Esophagus squamous epithelium (tissue), 5 donors: ENCODE results near the gene DIS3L2. TPM values are rescaled to one million over a fixed set of nuclear protein-coding genes. Genes with fewer than 3 reads are reported as not detected.

Source experiments
- DNase-seq: peaks from one replicate; lab custom pipeline; 2025; lab: John Stamatoyannopoulos, UW
- H3K27ac ChIP-seq, 4 donors: fragments of 200-600 bp; sonication (generic); one replicate each; pipeline ENCODE4 v1.5.1; 2016 to 2019; ENCODE audit warnings: mild to moderate bottlenecking in 1 of 4
- H3K27me3 ChIP-seq, 4 donors: fragments of 200-600 bp; sonication (generic); 1 replicate in 3 of 4; 2 replicates in 1 of 4; pipeline versions ENCODE4 v1.5.1 to v1.6.0; 2017 to 2021; ENCODE audit warnings: antibody characterized with exemption in 1 of 4
- H3K36me3 ChIP-seq, 3 donors: fragments of 200-600 bp; sonication (generic); one replicate each; pipeline ENCODE4 v1.5.1; 2016 to 2019
- H3K4me1 ChIP-seq, 3 donors: fragments of 200-600 bp; sonication (generic); one replicate each; pipeline ENCODE4 v1.5.1; 2017 to 2019
- H3K4me3 ChIP-seq, 4 donors: fragments of 200-600 bp; sonication (generic); 1 replicate in 3 of 4; 2 replicates in 1 of 4; pipeline ENCODE4 v1.5.1; 2016 to 2019; ENCODE audit warnings: mild to moderate bottlenecking in 2 of 4, moderate library complexity in 1 of 4
- H3K9me3 ChIP-seq, 3 donors: fragments of 200-600 bp; sonication (generic); one replicate each; pipeline ENCODE4 v1.5.1; 2016 to 2019
- CTCF ChIP-seq, 6 experiments: fragments of 450-650 bp in 4 of 6; fragments of 200-600 bp in 2 of 6; sonication (generic) in 2 of 6; IDR thresholded peaks; one replicate each; pipeline ENCODE4 v1.5.1; 2016 to 2019; ENCODE audit warnings: antibody characterized with exemption in 6 of 6, mild to moderate bottlenecking in 4 of 6, moderate library complexity in 4 of 6
- POLR2A ChIP-seq, 4 donors: fragments of 450-650 bp; IDR thresholded peaks; one replicate each; pipeline ENCODE4 v1.6.1; 2017; ENCODE audit warnings: antibody characterized with exemption in 4 of 4, mild to moderate bottlenecking in 4 of 4, moderate library complexity in 3 of 4
- WGBS, 2 donors: methylation state at CpG; one replicate each; pipeline ENCODE4 v1.1.5; 2018; 5-methylcytosine and 5-hydroxymethylcytosine counted together
- intact Hi-C: fragments of 100-400 bp; cut with DNase I; formaldehyde crosslinking; loops from one replicate; pipeline ENCODE4 v1.15.0; 2022
- total RNA-seq, 4 donors: library from RNA; depleted of rRNA; stranded (reverse); fragments of >200 nt; gene quantifications; one replicate each; pipeline ENCODE4 v1.1.0, GENCODE V29; 2016
- donor health status: DM: yes; HTN: yes; CAD: no.

The DIS3L2 gene
- total RNA-seq, 4 donors from 2014 or later: 14.5 to 42.8 (median 32.4) TPM

- no peaks in the 10 kb centered on the region for H3K9me3 ChIP-seq
- no peak overlapping the region for H3K4me3 ChIP-seq
- 85 to 100% methylated on average over 1 of the region's 1 CpG for WGBS, 2 donors
- peaks cover 0 to 4% (median 0%) of the 10 kb centered on the region in 3 donors for H3K4me1 ChIP-seq
- no peak overlapping the region for H3K27ac ChIP-seq
- H3K27me3 ChIP-seq: no peaks in the 10 kb centered on the region
- no peak for DNase-seq
- intact Hi-C loops: no loop called here
- TF ChIP-seq POLR2A (IDR thresholded peaks at IDR 0.05) (no peak), CTCF (IDR thresholded peaks at IDR 0.05) (no peak)
- H3K36me3 ChIP-seq: no peaks in the 10 kb centered on the region
Observed at GRCh38 chr2:232001073-232001472, 39.6 kb downstream of the DIS3L2 start.

DNA sequence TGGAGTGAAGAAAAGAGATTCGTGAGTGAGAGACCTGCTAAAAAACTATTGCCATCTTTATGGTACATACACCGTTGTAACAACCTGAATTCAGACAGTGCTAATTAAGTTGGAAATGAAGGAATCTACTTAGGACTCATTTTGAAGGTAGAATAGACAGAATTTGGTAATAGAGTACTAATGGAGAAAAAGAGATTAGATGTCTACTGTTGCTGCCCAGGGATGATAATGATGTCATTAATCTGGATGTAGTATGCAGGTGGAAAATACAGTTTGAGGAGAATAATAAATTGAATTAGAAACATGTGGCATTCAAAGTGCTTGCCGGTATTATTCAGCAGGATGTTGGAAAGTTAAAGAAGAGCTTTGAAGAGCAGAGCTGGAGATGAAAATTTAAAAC, 44.7 kb downstream of the DIS3L2 start:
- intact Hi-C loops: no loop called here
- Histone ChIP-seq H3K27ac (no peak overlapping the region), H3K27me3 (no peaks in the 10 kb centered on the region), H3K4me1 (no peaks in the 10 kb centered on the region), H3K9me3 (no peaks in the 10 kb centered on the region), H3K4me3 (no peak overlapping the region), H3K36me3 (no peaks in the 10 kb centered on the region)
- no peak for DNase-seq
- WGBS, 2 donors: 83 to 98% methylated on average over 3 of the region's 3 CpGs
- TF ChIP-seq CTCF (IDR thresholded peaks at IDR 0.05) (no peak), POLR2A (IDR thresholded peaks at IDR 0.05) (no peak)

- no peak for DNase-seq
- Histone ChIP-seq H3K4me1 (peaks cover 0 to 15% (median 2%) of the 10 kb centered on the region in 3 donors), H3K4me3 (no peak overlapping the region), H3K27me3 (no peaks in the 10 kb centered on the region), H3K27ac (no peak overlapping the region), H3K36me3 (no peaks in the 10 kb centered on the region), H3K9me3 (no peaks in the 10 kb centered on the region)
- intact Hi-C loops: no loop called here
- 83 to 92% methylated on average over 4 of the region's 4 CpGs for WGBS, 2 donors
- TF ChIP-seq CTCF (IDR thresholded peaks at IDR 0.05) (no peak), POLR2A (IDR thresholded peaks at IDR 0.05) (no peak)
Observed at GRCh38 chr2:232008907-232009638, 47.6 kb downstream of the DIS3L2 start.

GRCh38 chr2:232009639-232010274, 48.2 kb downstream of the DIS3L2 start:
- Histone ChIP-seq H3K4me3 (no peak overlapping the region), H3K27ac (no peak overlapping the region), H3K9me3 (no peaks in the 10 kb centered on the region), H3K27me3 (no peaks in the 10 kb centered on the region), H3K4me1 (peaks cover 0 to 17% (median 2%) of the 10 kb centered on the region in 3 donors), H3K36me3 (no peaks in the 10 kb centered on the region)
- no peak for DNase-seq
- WGBS, 2 donors: 88 to 92% methylated on average over 4 of the region's 4 CpGs
- TF ChIP-seq CTCF (IDR thresholded peaks at IDR 0.05): no peak
- TF ChIP-seq POLR2A (IDR thresholded peaks at IDR 0.05): no peak
- intact Hi-C loops: no loop called here

GRCh38 chr2:232013701-232014353, 52.3 kb downstream of the DIS3L2 start:
- H3K4me3 ChIP-seq: no peak overlapping the region
- DNase-seq: no peak
- peaks cover 0 to 17% (median 2%) of the 10 kb centered on the region in 3 donors for H3K4me1 ChIP-seq
- intact Hi-C loops: no loop called here
- no peak overlapping the region for H3K27ac ChIP-seq
- H3K27me3 ChIP-seq: no peaks in the 10 kb centered on the region
- WGBS, 2 donors: 20 to 28% methylated on average over 3 of the region's 3 CpGs
- peaks cover 0 to 37% (median 0%) of the 10 kb centered on the region in 3 donors for H3K36me3 ChIP-seq
- no peaks in the 10 kb centered on the region for H3K9me3 ChIP-seq
- TF ChIP-seq CTCF (IDR thresholded peaks at IDR 0.05) (no peak), POLR2A (IDR thresholded peaks at IDR 0.05) (no peak)
